HFFc6 (cell line): ENCODE data around the gene PINLYP. TPM values are rescaled to one million over a fixed set of nuclear protein-coding genes. Genes with fewer than 3 reads are reported as not detected.

Source experiments
- DNase-seq: peaks from one replicate; pipeline ENCODE4 v3.0.0-alpha.2; 2018
- H3K27ac Mint-ChIP-seq: 2 replicates; pipeline ENCODE4 v1.8.0; 2020; ENCODE audit warnings: mild to moderate bottlenecking, mixed read lengths
- H3K27me3 Mint-ChIP-seq: 2 replicates; pipeline ENCODE4 v1.8.0; 2021; ENCODE audit warnings: mild to moderate bottlenecking, moderate library complexity, mixed read lengths; ENCODE audit not compliant: insufficient read depth
- H3K36me3 Mint-ChIP-seq: 2 replicates; pipeline ENCODE4 v1.8.0; 2021; ENCODE audit warnings: low read depth, mixed read lengths
- H3K4me1 Mint-ChIP-seq: 2 replicates; pipeline ENCODE4 v1.8.0; 2020; ENCODE audit warnings: low read depth, mixed read lengths
- H3K4me3 Mint-ChIP-seq: 2 replicates; pipeline ENCODE4 v1.8.0; 2020; ENCODE audit warnings: mild to moderate bottlenecking, moderate library complexity, mixed read lengths
- H3K9me3 Mint-ChIP-seq: 2 replicates; pipeline ENCODE4 v1.8.0; 2020; ENCODE audit warnings: mild to moderate bottlenecking, mixed read lengths
- CTCF ChIP-seq: fragments of 200-600 bp; sonication (generic); IDR thresholded peaks from 2 replicates; pipeline ENCODE4 v1.5.0; 2021; ENCODE audit warnings: antibody characterized with exemption, mild to moderate bottlenecking
- total RNA-seq, 6 experiments: library from RNA; stranded (reverse); fragmentation: NEBNext Ultra II Directional; extraction: Animal tissue kit (Norgen Biotek cat#: 25700); gene quantifications; 2 replicates in 1 of 6; 3 replicates in 5 of 6; pipeline ENCODE4 v1.2.3, GENCODE V29; 2021

The PINLYP gene
- total RNA-seq, 6 experiments from 2014 or later, result 0.23 to 0.61 TPM; not detected in 4

- H3K27ac Mint-ChIP-seq, result peak overlapping the region; percentile 1; the same call in 1 of the 2 replicates
These were observed 5.9 kb upstream of the PINLYP start for GRCh38 chr19:43569657-43570056.

GRCh38 chr19:43570174-43570791 is 5.3 kb upstream of the PINLYP start:
- peaks cover 33% of the 10 kb centered on the region for H3K4me1 Mint-ChIP-seq
- no peak overlapping the region for H3K4me3 Mint-ChIP-seq
- H3K27ac Mint-ChIP-seq, result peak overlapping the region; percentile 1; the same call in 1 of the 2 replicates
- TF ChIP-seq CTCF, result no peak
- DNase-seq, result no peak
- H3K9me3 Mint-ChIP-seq, result no peaks in the 10 kb centered on the region
- H3K27me3 Mint-ChIP-seq, result peaks cover 3% of the 10 kb centered on the region
- no peaks in the 10 kb centered on the region for H3K36me3 Mint-ChIP-seq

More at GRCh38 chr19:43569657-43570056, 5.9 kb upstream of the PINLYP start:
- DNase-seq, result no peak
- H3K27me3 Mint-ChIP-seq, result no peaks in the 10 kb centered on the region
- TF ChIP-seq CTCF, result no peak
- no peak overlapping the region for H3K4me3 Mint-ChIP-seq
- H3K36me3 Mint-ChIP-seq, result 0 out of 2 replicates have a peak, but pooled peaks cover 4% of the 10 kb centered on the region
- H3K4me1 Mint-ChIP-seq, result peaks cover 27% of the 10 kb centered on the region
- H3K9me3 Mint-ChIP-seq, result no peaks in the 10 kb centered on the region

- no peak for TF ChIP-seq CTCF
- no peaks in the 10 kb centered on the region for H3K36me3 Mint-ChIP-seq
These were observed 3.4 kb upstream of the PINLYP start for GRCh38 chr19:43572171-43572588.

GRCh38 chr19:43574424-43575155 is 1.0 kb upstream of the PINLYP start:
- no peak for DNase-seq
- H3K27ac Mint-ChIP-seq, result peak overlapping the region; percentile 96
- H3K27me3 Mint-ChIP-seq, result peaks cover 7% of the 10 kb centered on the region
- H3K4me1 Mint-ChIP-seq, result peaks cover 33% of the 10 kb centered on the region
- no peak for TF ChIP-seq CTCF
- H3K4me3 Mint-ChIP-seq, result peak overlapping the region; percentile 100
- no peaks in the 10 kb centered on the region for H3K9me3 Mint-ChIP-seq
- H3K36me3 Mint-ChIP-seq, result no peaks in the 10 kb centered on the region

More at GRCh38 chr19:43572171-43572588, 3.4 kb upstream of the PINLYP start:
- Mint-ChIP-seq H3K9me3 (no peaks in the 10 kb centered on the region), H3K27ac (no peak overlapping the region; the same call in 1 of the 2 replicates), H3K27me3 (peaks cover 5% of the 10 kb centered on the region), H3K4me3 (no peak overlapping the region), H3K4me1 (peaks cover 33% of the 10 kb centered on the region)
- DNase-seq, result no peak

- no peaks in the 10 kb centered on the region for H3K36me3 Mint-ChIP-seq
- no peak for TF ChIP-seq CTCF
These were observed 616 bp downstream of the PINLYP start for GRCh38 chr19:43575955-43576878.

More at GRCh38 chr19:43575955-43576878, 616 bp downstream of the PINLYP start:
- Mint-ChIP-seq H3K9me3 (no peaks in the 10 kb centered on the region), H3K4me1 (peaks cover 18% of the 10 kb centered on the region), H3K27ac (peak overlapping the region; percentile 96), H3K27me3 (peaks cover 7% of the 10 kb centered on the region), H3K4me3 (peak overlapping the region; percentile 100)
- no peak for DNase-seq
